Lower lobe of right lung (tissue), 2 donors: ENCODE measurements around the gene QPRT. TPM values are rescaled to one million over a fixed set of nuclear protein-coding genes. Genes with fewer than 3 reads are reported as not detected.
"Not testable (repeated sequence)": the region's sequence is repeated elsewhere in the genome, so short reads cannot be mapped to it uniquely, and the experiment has no call there.

Experiments
- ATAC-seq, 2 donors: fragments of 200-7000 bp; cut with Tn5 transposase; one replicate each; pipeline ENCODE4 v1.9.1; 2020 to 2022; ENCODE audit warnings: mild to moderate bottlenecking in 2 of 2, moderate library complexity in 2 of 2
- DNase-seq: peaks from one replicate; pipeline ENCODE4 v3.0.0-alpha.2; 2020
- H3K27ac ChIP-seq: fragments of 200-600 bp; one replicate; pipeline ENCODE4 v1.8.0; 2022
- H3K27me3 ChIP-seq: fragments of 200-600 bp; one replicate; pipeline ENCODE4 v1.8.0; 2022; ENCODE audit warnings: low read depth
- H3K36me3 ChIP-seq: fragments of 200-600 bp; one replicate; pipeline ENCODE4 v1.8.0; 2022; ENCODE audit warnings: mild to moderate bottlenecking
- H3K4me1 ChIP-seq: fragments of 200-600 bp; one replicate; pipeline ENCODE4 v1.8.0; 2022
- H3K4me3 ChIP-seq: fragments of 200-600 bp; one replicate; pipeline ENCODE4 v1.8.0; 2022; ENCODE audit warnings: mild to moderate bottlenecking
- H3K9me3 ChIP-seq: fragments of 200-600 bp; one replicate; pipeline ENCODE4 v1.8.0; 2022
- intact Hi-C: fragments of 100-400 bp; cut with DNase I; formaldehyde crosslinking; loops from one replicate; pipeline ENCODE4 v1.11.0; 2022
- long read RNA-seq: library from polyadenylated mRNA; unstranded; transcript quantifications from one replicate; pipeline ENCODE4 v2.0.0, GENCODE V29; 2021
- total RNA-seq: library from RNA; stranded (reverse); fragmentation: NEBNext Ultra II Directional; extraction: Animal tissue kit (Norgen Biotek cat#: 25700); gene quantifications from one replicate; pipeline ENCODE4 v1.2.1, GENCODE V29; 2021
- TF ChIP-seq, protein P1 (sequence below): fragments of 200-600 bp; IDR thresholded peaks from one replicate; pipeline ENCODE4 v1.8.0; 2022; ENCODE audit warnings: antibody characterized with exemption, mild to moderate bottlenecking
- donor health status: DM: no; HTN: yes; CAD: no; lungs with severe emphysema.

The QPRT gene
- total RNA-seq, result 11.0 TPM
- long read RNA-seq, transcript QPRT-202 (4 exons, 2,343 nt), result major isoform, 14 of 24 reads
- long read RNA-seq, partial matches to known transcripts, result 4 of 24 reads
- long read RNA-seq, other reads (novel, unspliced or antisense), result 5 of 24 reads

DNA sequence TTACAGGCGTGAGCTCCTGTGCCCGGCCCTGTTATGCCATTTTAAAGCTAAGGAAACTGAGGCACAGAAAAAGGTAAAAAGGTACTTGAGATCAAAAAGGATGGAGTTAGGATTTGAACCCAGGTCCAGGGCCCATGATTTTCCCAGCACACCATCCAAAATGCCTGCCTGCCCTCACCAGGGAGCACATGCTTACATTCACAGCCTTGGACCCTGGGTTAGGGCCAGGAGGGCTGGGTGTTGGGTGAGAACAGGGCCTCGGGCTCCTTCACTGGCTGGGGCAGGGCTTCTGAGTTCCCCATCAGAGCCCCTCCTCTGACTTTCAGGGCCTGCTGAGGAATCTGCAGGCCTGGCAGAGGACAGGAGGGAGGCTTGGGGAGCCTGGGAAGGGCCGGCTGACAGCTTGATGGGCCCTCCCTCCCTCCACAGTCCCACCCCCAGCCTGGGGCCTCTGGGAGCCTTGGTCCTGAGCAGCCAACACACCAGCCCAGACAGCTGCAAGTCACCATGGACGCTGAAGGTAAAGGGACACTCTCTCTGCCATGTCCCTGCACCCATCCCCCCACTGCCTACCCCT, at the start of gene QPRT:
TSS of gene QPRT (plus strand) at position 490 of the 577 bp plus-strand sequence. CDS start at position 508, 18 bp downstream.
- intact Hi-C loops, result no loop called here

DNA sequence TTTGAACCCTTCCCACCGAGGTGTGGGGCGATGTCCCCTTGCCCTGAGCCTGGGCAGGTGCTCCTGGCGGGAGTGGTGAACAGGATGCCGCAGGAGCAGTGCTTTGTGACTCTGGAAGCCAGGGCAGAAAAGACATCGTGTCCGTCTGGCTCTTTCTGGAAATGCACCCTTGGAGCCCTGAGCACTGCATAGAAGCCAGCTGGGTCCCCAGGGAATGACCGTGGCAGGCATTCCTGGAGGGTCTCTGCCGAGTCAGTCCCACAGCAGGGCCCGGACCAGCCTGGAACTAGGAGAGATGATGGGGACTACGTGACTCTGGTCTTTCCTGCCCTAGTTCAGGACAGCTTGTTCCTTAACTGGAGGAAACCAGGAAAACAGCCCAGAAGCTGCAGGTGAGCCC, 49.7 kb upstream of the QPRT start:
- intact Hi-C loops, H3K4me3 ChIP-seq, H3K27ac ChIP-seq, H3K36me3 ChIP-seq, H3K27me3 ChIP-seq, H3K4me1 ChIP-seq, ATAC-seq, DNase-seq, H3K9me3 ChIP-seq: not testable (repeated sequence)

More for the DNA sequence above, at the start of gene QPRT:
- no peak within 1 kb of the TSS for H3K27ac ChIP-seq
- TF ChIP-seq, protein P1, sequence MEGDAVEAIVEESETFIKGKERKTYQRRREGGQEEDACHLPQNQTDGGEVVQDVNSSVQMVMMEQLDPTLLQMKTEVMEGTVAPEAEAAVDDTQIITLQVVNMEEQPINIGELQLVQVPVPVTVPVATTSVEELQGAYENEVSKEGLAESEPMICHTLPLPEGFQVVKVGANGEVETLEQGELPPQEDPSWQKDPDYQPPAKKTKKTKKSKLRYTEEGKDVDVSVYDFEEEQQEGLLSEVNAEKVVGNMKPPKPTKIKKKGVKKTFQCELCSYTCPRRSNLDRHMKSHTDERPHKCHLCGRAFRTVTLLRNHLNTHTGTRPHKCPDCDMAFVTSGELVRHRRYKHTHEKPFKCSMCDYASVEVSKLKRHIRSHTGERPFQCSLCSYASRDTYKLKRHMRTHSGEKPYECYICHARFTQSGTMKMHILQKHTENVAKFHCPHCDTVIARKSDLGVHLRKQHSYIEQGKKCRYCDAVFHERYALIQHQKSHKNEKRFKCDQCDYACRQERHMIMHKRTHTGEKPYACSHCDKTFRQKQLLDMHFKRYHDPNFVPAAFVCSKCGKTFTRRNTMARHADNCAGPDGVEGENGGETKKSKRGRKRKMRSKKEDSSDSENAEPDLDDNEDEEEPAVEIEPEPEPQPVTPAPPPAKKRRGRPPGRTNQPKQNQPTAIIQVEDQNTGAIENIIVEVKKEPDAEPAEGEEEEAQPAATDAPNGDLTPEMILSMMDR, result no peak
- no peaks in the 10 kb centered on the region for H3K36me3 ChIP-seq
- peak within 1 kb of the TSS; percentile 42 for H3K4me3 ChIP-seq
- ATAC-seq (peak; percentile 57 to 71), DNase-seq (no peak)
- H3K4me1 ChIP-seq, result no peaks in the 10 kb centered on the region
- no peaks in the 10 kb centered on the region for H3K9me3 ChIP-seq
- H3K27me3 ChIP-seq, result no peaks in the 10 kb centered on the region

DNA sequence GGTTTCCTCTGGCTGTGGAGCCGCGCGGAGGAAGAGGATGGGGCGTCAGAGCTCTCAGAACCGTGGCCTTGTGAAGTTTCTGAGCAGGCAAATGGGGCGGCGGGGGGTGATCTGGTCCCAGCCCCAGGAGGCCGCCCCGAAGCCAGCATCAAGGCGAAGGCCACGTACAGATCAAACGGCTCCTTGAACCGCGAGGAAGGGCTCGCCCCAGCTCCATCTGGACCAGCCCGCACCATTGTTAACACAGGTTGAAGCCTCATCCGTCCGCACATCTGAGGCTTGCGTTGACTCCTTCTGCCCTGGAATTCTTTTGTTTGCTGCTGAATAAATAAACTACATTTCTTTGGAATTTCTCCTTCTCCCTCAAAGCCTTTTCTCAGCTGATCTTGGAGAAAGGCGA, 47.3 kb upstream of the QPRT start:
- H3K9me3 ChIP-seq, intact Hi-C loops, H3K4me1 ChIP-seq, H3K4me3 ChIP-seq, ATAC-seq, H3K27ac ChIP-seq, DNase-seq, H3K36me3 ChIP-seq, H3K27me3 ChIP-seq: not testable (repeated sequence)

DNA sequence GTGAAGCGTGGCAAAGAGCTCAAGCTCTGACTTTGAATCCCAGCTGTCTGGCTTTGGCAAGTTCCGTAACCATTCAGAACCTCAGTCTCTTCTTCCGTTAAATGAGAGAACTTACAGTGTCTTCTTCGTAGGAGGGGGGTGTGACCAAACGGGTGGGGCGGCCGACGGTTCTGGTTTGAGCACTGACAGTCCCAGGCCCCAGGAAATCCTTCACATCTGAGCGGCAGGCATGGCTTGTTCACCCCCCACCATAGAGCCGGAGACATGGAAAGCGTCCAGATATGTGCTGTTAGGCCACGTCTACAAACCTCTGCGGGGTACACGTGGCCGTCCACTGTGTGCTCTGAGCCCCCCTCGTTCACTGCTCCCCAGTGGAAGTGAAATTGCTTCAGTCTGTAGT, 43.1 kb upstream of the QPRT start:
- ATAC-seq, result peak in 1 of 2 donors; percentile 34
- H3K27ac ChIP-seq, DNase-seq, H3K27me3 ChIP-seq, H3K4me3 ChIP-seq, H3K4me1 ChIP-seq, H3K9me3 ChIP-seq, H3K36me3 ChIP-seq, intact Hi-C loops: not testable (repeated sequence)

DNA sequence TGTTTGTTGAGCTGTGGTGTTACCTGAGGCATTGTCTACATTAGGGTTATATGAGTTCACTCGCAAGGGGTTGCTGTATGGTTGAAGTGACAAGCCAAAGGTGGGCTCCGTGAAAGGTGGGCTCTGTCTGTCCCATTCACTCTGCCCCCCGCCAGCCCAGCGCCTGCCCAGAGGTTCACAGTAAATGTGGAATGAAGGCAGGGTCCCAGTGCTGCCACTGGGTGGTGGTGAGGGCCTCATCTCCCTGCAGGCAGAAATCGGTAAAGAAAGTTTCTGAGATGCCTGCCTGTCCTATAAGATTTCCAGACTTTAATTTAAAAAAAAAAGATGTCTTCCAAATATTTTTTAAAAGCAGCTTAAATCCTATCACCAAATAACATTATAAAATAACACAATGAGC, 42.6 kb upstream of the QPRT start:
- H3K4me1 ChIP-seq, H3K9me3 ChIP-seq, H3K4me3 ChIP-seq, H3K36me3 ChIP-seq, ATAC-seq, intact Hi-C loops, DNase-seq, H3K27me3 ChIP-seq, H3K27ac ChIP-seq: not testable (repeated sequence)

DNA sequence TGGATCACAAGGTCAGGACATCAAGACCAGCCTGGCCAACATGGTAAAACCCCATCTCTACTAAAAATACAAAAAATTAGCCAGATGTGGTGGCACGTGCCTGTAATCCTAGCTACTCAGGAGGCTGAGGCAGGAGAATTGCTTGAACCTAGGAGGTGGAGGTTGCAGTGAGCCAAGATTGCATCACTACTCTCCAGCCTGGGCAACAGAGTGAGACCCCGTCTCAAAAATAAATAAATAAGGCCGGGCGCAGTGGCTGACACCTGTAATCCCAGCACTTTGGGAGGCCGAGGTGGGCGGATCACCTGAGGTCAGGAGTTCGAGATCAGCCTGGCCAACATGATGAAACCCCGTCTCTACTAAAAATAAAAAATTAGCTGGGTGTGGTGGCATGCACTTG, 40.2 kb upstream of the QPRT start:
- H3K27me3 ChIP-seq, H3K27ac ChIP-seq, DNase-seq, H3K9me3 ChIP-seq, H3K4me3 ChIP-seq, intact Hi-C loops, H3K36me3 ChIP-seq, H3K4me1 ChIP-seq, ATAC-seq: not testable (repeated sequence)

DNA sequence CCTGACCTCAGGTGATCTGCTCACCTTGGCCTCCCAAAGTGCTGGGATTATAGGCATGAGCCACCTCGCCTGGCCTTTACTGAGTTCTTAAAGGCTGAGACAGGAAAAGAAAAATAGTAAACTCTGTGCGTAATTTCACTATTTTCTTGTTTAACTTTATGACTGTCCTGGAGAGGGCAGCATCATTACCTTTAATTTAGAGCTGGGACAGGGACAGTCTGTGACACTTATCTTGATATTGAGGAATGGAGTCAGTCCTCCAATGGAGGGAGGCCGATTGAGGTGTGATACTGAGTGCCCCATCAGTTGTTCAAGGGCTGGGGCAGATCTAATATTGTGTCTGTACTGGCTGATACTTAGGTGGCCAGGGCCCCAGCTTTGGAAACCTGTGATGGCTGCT, 37.4 kb upstream of the QPRT start:
- Histone ChIP-seq H3K27me3 (no peaks in the 10 kb centered on the region), H3K36me3 (no peaks in the 10 kb centered on the region), H3K9me3 (no peaks in the 10 kb centered on the region), H3K4me3 (no peak overlapping the region), H3K4me1 (peaks cover 4% of the 10 kb centered on the region), H3K27ac (no peak overlapping the region)
- no peak for DNase-seq
- peak in 1 of 2 donors; percentile 34 for ATAC-seq
- TF ChIP-seq, protein P1, result no peak
- intact Hi-C loops, result no loop called here

DNA sequence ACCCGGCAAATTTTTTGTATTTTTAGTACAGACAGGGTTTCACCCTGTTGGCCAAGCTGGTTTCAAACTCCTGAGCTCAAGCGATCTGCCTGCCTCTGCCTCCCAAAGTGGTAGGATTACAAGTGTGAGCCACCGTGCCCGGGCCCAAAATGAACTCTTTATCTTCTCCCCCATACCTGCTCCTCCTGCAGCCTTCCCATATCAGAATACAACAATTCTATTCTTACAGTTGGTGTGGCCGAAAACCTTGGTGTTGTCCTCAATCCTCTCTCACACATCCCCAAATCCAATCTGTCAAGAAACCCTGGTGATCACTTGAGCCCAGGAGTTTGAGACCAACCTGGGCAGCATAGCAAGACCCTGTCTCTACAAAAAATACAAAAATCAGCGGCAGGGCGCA, 35.4 kb upstream of the QPRT start:
- TF ChIP-seq, protein P1, result no peak
- no peak for DNase-seq
- Histone ChIP-seq H3K36me3 (no peaks in the 10 kb centered on the region), H3K9me3 (no peaks in the 10 kb centered on the region), H3K27me3 (no peaks in the 10 kb centered on the region), H3K4me3 (no peak overlapping the region), H3K4me1 (peaks cover 4% of the 10 kb centered on the region), H3K27ac (no peak overlapping the region)
- no peak for ATAC-seq
- intact Hi-C loops, result no loop called here
